H9 (cell line): ENCODE results near the gene NPY2R. TPM values are rescaled to one million over a fixed set of nuclear protein-coding genes. Genes with fewer than 3 reads are reported as not detected.

Experiments
- DNase-seq: peaks from one replicate; pipeline ENCODE4 v3.0.0-alpha.2; 2017
- H2AFZ ChIP-seq: one replicate; pipeline ENCODE4 v1.6.1; 2013; ENCODE audit warnings: mild to moderate bottlenecking, low read length, control low read depth, moderate library complexity
- H2AK5ac ChIP-seq: 2 replicates; pipeline ENCODE4 v1.6.1; 2013; ENCODE audit warnings: low read length, control low read depth, mixed read lengths; ENCODE audit not compliant: insufficient read length
- H2BK120ac ChIP-seq: one replicate; pipeline ENCODE4 v1.6.1; 2013; ENCODE audit warnings: low read depth, mild to moderate bottlenecking, low read length, control low read depth, inconsistent platforms; ENCODE audit not compliant: poor library complexity, severe bottlenecking
- H2BK12ac ChIP-seq: 2 replicates; pipeline ENCODE4 v1.6.1; 2013; ENCODE audit warnings: low read length, control low read depth, mixed read lengths, low read depth; ENCODE audit not compliant: insufficient read length
- H2BK15ac ChIP-seq: 2 replicates; pipeline ENCODE4 v1.6.1; 2013; ENCODE audit warnings: low read depth, low read length, control low read depth
- H2BK20ac ChIP-seq: one replicate; pipeline ENCODE4 v1.6.1; 2013; ENCODE audit warnings: low read depth, mild to moderate bottlenecking, low read length, control low read depth, inconsistent platforms; ENCODE audit not compliant: poor library complexity, severe bottlenecking
- H2BK5ac ChIP-seq: 2 replicates; pipeline ENCODE4 v1.6.1; 2013; ENCODE audit warnings: low read length, control low read depth, mixed read lengths; ENCODE audit not compliant: insufficient read length
- H3K14ac ChIP-seq: 2 replicates; pipeline ENCODE4 v1.6.1; 2013; ENCODE audit warnings: low read length, control low read depth; ENCODE audit not compliant: insufficient read depth
- H3K18ac ChIP-seq: 2 replicates; pipeline ENCODE4 v1.6.1; 2013; ENCODE audit warnings: low read depth, mild to moderate bottlenecking, mixed read lengths, low read length, control low read depth; ENCODE audit not compliant: insufficient read length
- H3K23ac ChIP-seq: 2 replicates; pipeline ENCODE4 v1.6.1; 2013; ENCODE audit warnings: low read length, control low read depth, mixed read lengths, low read depth; ENCODE audit not compliant: insufficient read length
- H3K23me2 ChIP-seq: 2 replicates; pipeline ENCODE4 v1.6.1; 2013; ENCODE audit warnings: low read depth, mild to moderate bottlenecking, mixed read lengths, low read length, control low read depth; ENCODE audit not compliant: insufficient read length, poor library complexity, severe bottlenecking
- H3K27ac ChIP-seq: 2 replicates; pipeline ENCODE4 v1.5.1; 2013; ENCODE audit warnings: low read length, control low read depth, mixed read lengths, low read depth; ENCODE audit not compliant: insufficient read length
- H3K27me3 ChIP-seq: 2 replicates; pipeline ENCODE4 v1.6.1; 2013; ENCODE audit warnings: low read length, control low read depth, inconsistent platforms; ENCODE audit not compliant: insufficient read depth
- H3K4ac ChIP-seq: 2 replicates; pipeline ENCODE4 v1.6.1; 2013; ENCODE audit warnings: low read depth, mild to moderate bottlenecking, control low read depth, inconsistent platforms, low read length, moderate library complexity
- H3K4me1 ChIP-seq: 2 replicates; pipeline ENCODE4 v1.6.1; 2013; ENCODE audit warnings: low read length, control low read depth, inconsistent platforms; ENCODE audit not compliant: insufficient read depth
- H3K4me2 ChIP-seq: 2 replicates; pipeline ENCODE4 v1.6.1; 2013; ENCODE audit warnings: low read length, control low read depth, mixed read lengths; ENCODE audit not compliant: insufficient read length, insufficient read depth
- H3K56ac ChIP-seq: 2 replicates; pipeline ENCODE4 v1.6.1; 2013; ENCODE audit warnings: low read depth, mild to moderate bottlenecking, mixed read lengths, low read length, control low read depth; ENCODE audit not compliant: insufficient read length
- H3K79me1 ChIP-seq: 2 replicates; pipeline ENCODE4 v1.6.1; 2013; ENCODE audit warnings: low read depth, mild to moderate bottlenecking, moderate library complexity, low read length, control low read depth, inconsistent platforms; ENCODE audit not compliant: insufficient read depth, poor library complexity, severe bottlenecking
- H3K79me2 ChIP-seq: 2 replicates; pipeline ENCODE4 v1.6.1; 2013; ENCODE audit warnings: low read length, control low read depth, inconsistent platforms; ENCODE audit not compliant: insufficient read depth
- H3K9ac ChIP-seq: 2 replicates; pipeline ENCODE4 v1.6.1; 2013; ENCODE audit warnings: low read length, control low read depth, mixed read lengths; ENCODE audit not compliant: insufficient read length; ENCODE audit errors: extremely low read depth
- H3K9me3 ChIP-seq: one replicate; pipeline ENCODE4 v1.6.1; 2013; ENCODE audit warnings: low read depth, low read length, inconsistent platforms; ENCODE audit not compliant: control insufficient read depth
- H3T11ph ChIP-seq: one replicate; pipeline ENCODE4 v1.6.1; 2013; ENCODE audit warnings: mild to moderate bottlenecking, low read length, control low read depth, inconsistent platforms
- H4K20me1 ChIP-seq: one replicate; pipeline ENCODE4 v1.6.1; 2013; ENCODE audit not compliant: control insufficient read depth, insufficient read length, insufficient read depth
- H4K5ac ChIP-seq: 2 replicates; pipeline ENCODE4 v1.6.1; 2013; ENCODE audit warnings: low read depth, mild to moderate bottlenecking, mixed read lengths, low read length, control low read depth; ENCODE audit not compliant: insufficient read length
- H4K8ac ChIP-seq: replicated peaks from 2 replicates; pipeline ENCODE4 v1.6.1; 2013; ENCODE audit warnings: low read length, control low read depth, mixed read lengths, low read depth; ENCODE audit not compliant: insufficient read length
- H4K91ac ChIP-seq: 2 replicates; pipeline ENCODE4 v1.6.1; 2013; ENCODE audit warnings: low read depth, mild to moderate bottlenecking, moderate library complexity, mixed read lengths, low read length, control low read depth; ENCODE audit not compliant: insufficient read length
- H3K27ac Mint-ChIP-seq, 3 experiments: 2 replicates in 2 of 3; 3 replicates in 1 of 3; pipeline ENCODE4 v1.8.0; 2020 to 2021; ENCODE audit warnings: mixed read lengths in 3 of 3, mild to moderate bottlenecking in 1 of 3, moderate library complexity in 1 of 3
- H3K27me3 Mint-ChIP-seq: 2 replicates; pipeline ENCODE4 v1.8.0; 2021; ENCODE audit warnings: low read depth, mild to moderate bottlenecking, moderate library complexity, mixed read lengths
- H3K36me3 Mint-ChIP-seq, 3 experiments: 2 replicates in 2 of 3; 3 replicates in 1 of 3; pipeline ENCODE4 v1.8.0; 2020 to 2021; ENCODE audit warnings: low read depth in 3 of 3, mixed read lengths in 3 of 3; ENCODE audit not compliant: insufficient read depth in 1 of 3
- H3K4me1 Mint-ChIP-seq, 2 experiments: 2 replicates each; pipeline ENCODE4 v1.8.0; 2020; ENCODE audit warnings: mixed read lengths in 2 of 2
- H3K4me3 Mint-ChIP-seq, 2 experiments: 2 replicates in 1 of 2; 3 replicates in 1 of 2; pipeline ENCODE4 v1.8.0; 2020 to 2021; ENCODE audit warnings: mild to moderate bottlenecking in 2 of 2, mixed read lengths in 2 of 2, moderate library complexity in 1 of 2
- H3K9me3 Mint-ChIP-seq, 2 experiments: 2 replicates in 1 of 2; 3 replicates in 1 of 2; pipeline ENCODE4 v1.8.0; 2020; ENCODE audit warnings: mild to moderate bottlenecking in 2 of 2, mixed read lengths in 2 of 2, moderate library complexity in 1 of 2
- WGBS: extraction: QIAGEN DNeasy Blood & Tissue Kit; methylation state at CpG from one replicate; pipeline ENCODE4 v1.1.7; 2013; ENCODE audit warnings: missing lambda C conversion rate, low lambda C conversion rate, mixed read lengths; ENCODE audit not compliant: insufficient read length; ENCODE audit errors: extremely low coverage; 5-methylcytosine and 5-hydroxymethylcytosine counted together
- total RNA-seq: library from RNA; stranded (reverse); gene quantifications from 2 replicates; pipeline ENCODE4 v1.2.1, GENCODE V29; 2021
- TF ChIP-seq, protein P1 (sequence below): fragments of 200-600 bp; sonication (generic); conservative IDR thresholded peaks from 3 replicates; pipeline ENCODE4 v1.8.0; 2021; ENCODE audit warnings: antibody characterized with exemption, mild to moderate bottlenecking

The NPY2R gene
- total RNA-seq, 1 experiment from 2014 or later: 0.09 TPM

DNA sequence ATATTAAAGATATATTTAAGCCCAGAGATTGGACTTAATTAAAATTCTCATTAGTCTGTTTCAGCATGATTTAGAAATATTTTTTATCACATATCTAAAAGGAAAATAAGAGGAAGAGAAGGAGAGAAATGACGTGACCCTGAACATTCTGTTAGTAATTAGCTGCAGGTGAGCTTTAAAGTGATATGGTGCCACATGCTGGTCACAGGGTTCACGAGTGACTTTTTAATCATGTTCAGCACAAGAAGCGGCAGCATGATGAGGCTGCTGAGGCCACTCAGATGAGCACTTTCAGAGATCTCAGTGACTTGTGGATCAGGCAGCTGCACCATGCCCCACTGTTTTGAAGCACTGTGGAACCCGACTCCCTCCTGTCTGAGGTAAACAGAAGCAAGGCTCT is 37.9 kb upstream of the NPY2R start:
- no peak overlapping the region for H3K56ac ChIP-seq
- Mint-ChIP-seq H3K27me3 (no peaks in the 10 kb centered on the region), H3K4me3 (no peak overlapping the region), H3K4me1 (no peaks in the 10 kb centered on the region), H3K27ac (no peak overlapping the region), H3K9me3 (no peaks in the 10 kb centered on the region), H3K36me3 (no peaks in the 10 kb centered on the region)
- no peaks in the 10 kb centered on the region for H3K9me3 ChIP-seq
- no peak overlapping the region for H3K18ac ChIP-seq
- no peak overlapping the region for H3K23ac ChIP-seq
- no peak overlapping the region for H2BK15ac ChIP-seq
- H4K20me1 ChIP-seq: no peaks in the 10 kb centered on the region
- no peak overlapping the region for H2BK5ac ChIP-seq
- H4K8ac ChIP-seq: no peak overlapping the region
- no peak overlapping the region for H3K14ac ChIP-seq
- H4K91ac ChIP-seq: no peak overlapping the region
- no peak overlapping the region for H4K5ac ChIP-seq
- H2AFZ ChIP-seq: no peak overlapping the region
- H3K23me2 ChIP-seq: no peaks in the 10 kb centered on the region
- H3K9ac ChIP-seq: no peak overlapping the region
- H3K79me1 ChIP-seq: no peaks in the 10 kb centered on the region
- no peak overlapping the region for H3K4ac ChIP-seq
- H3K4me2 ChIP-seq: no peak overlapping the region
- no peak overlapping the region for H3K27ac ChIP-seq
- no peaks in the 10 kb centered on the region for H3K27me3 ChIP-seq
- no CpG with 5 or more reads among the region's 4 CpGs for WGBS
- H2BK12ac ChIP-seq: no peak overlapping the region
- no peak overlapping the region for H2BK120ac ChIP-seq
- no peaks in the 10 kb centered on the region for H3K4me1 ChIP-seq
- TF ChIP-seq, protein P1, sequence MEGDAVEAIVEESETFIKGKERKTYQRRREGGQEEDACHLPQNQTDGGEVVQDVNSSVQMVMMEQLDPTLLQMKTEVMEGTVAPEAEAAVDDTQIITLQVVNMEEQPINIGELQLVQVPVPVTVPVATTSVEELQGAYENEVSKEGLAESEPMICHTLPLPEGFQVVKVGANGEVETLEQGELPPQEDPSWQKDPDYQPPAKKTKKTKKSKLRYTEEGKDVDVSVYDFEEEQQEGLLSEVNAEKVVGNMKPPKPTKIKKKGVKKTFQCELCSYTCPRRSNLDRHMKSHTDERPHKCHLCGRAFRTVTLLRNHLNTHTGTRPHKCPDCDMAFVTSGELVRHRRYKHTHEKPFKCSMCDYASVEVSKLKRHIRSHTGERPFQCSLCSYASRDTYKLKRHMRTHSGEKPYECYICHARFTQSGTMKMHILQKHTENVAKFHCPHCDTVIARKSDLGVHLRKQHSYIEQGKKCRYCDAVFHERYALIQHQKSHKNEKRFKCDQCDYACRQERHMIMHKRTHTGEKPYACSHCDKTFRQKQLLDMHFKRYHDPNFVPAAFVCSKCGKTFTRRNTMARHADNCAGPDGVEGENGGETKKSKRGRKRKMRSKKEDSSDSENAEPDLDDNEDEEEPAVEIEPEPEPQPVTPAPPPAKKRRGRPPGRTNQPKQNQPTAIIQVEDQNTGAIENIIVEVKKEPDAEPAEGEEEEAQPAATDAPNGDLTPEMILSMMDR: no peak; the same call in 2 of the 3 replicates
- DNase-seq: no peak
- no peaks in the 10 kb centered on the region for H3K79me2 ChIP-seq
- no peak overlapping the region for H3T11ph ChIP-seq
- no peak overlapping the region for H2BK20ac ChIP-seq
- no peak overlapping the region for H2AK5ac ChIP-seq
